Neutrophil (primary cell): Measurements from ENCODE around the gene SETD5.
A peak's percentile ranks its signal among the peaks of the same experiment; 100 is the strongest.

Experiments
- H3K27ac ChIP-seq: fragments of 200-600 bp; sonication (generic); 2 replicates; pipeline ENCODE4 v1.5.1; 2016; ENCODE audit warnings: mild to moderate bottlenecking, moderate library complexity
- H3K27me3 ChIP-seq: fragments of 200-600 bp; sonication (generic); 2 replicates; pipeline ENCODE4 v1.6.0; 2016; ENCODE audit warnings: mild to moderate bottlenecking
- H3K36me3 ChIP-seq: fragments of 200-600 bp; sonication (generic); 2 replicates; pipeline ENCODE4 v1.5.1; 2017
- H3K4me1 ChIP-seq, 2 experiments: fragments of 200-600 bp in 1 of 2; sonication (generic) in 1 of 2; 1 replicate in 1 of 2; 2 replicates in 1 of 2; pipeline versions ENCODE4 v1.5.1 to v1.6.1; 2013 to 2016; ENCODE audit warnings: low read depth in 1 of 2, low read length in 1 of 2, mild to moderate bottlenecking in 1 of 2, moderate library complexity in 1 of 2; ENCODE audit not compliant: control insufficient read depth in 1 of 2, insufficient read depth in 1 of 2
- H3K4me3 ChIP-seq, 2 experiments: fragments of 200-600 bp in 1 of 2; sonication (generic) in 1 of 2; 1 replicate in 1 of 2; 2 replicates in 1 of 2; pipeline ENCODE4 v1.5.1; 2013 to 2016; ENCODE audit warnings: low read depth in 1 of 2, low read length in 1 of 2, mild to moderate bottlenecking in 1 of 2, moderate library complexity in 1 of 2
- H3K9me3 ChIP-seq: fragments of 200-600 bp; sonication (generic); 2 replicates; pipeline ENCODE4 v1.5.1; 2016
- CTCF ChIP-seq: fragments of 200-600 bp; sonication (generic); IDR thresholded peaks from 2 replicates; pipeline ENCODE4 v1.5.1; 2016; ENCODE audit warnings: antibody characterized with exemption

Gene SETD5

GRCh38 chr3:9397332-9397905, at the start of gene SETD5:
TSS of gene SETD5 (plus strand) at chr3:9397615. CDS start at chr3:9428939, 31,324 bp downstream.
- peaks cover 74 to 76% of the 10 kb centered on the region in 2 experiments for H3K4me1 ChIP-seq
- TF ChIP-seq CTCF, result peak; percentile 43
- no peaks in the 10 kb centered on the region for H3K36me3 ChIP-seq
- no peaks in the 10 kb centered on the region for H3K9me3 ChIP-seq
- peak within 1 kb of the TSS; percentile 99 for H3K27ac ChIP-seq
- H3K4me3 ChIP-seq, result peak within 1 kb of the TSS; percentile 87 to 93
- no peaks in the 10 kb centered on the region for H3K27me3 ChIP-seq

- Histone ChIP-seq H3K27ac (no peak overlapping the region), H3K4me3 (no peak overlapping the region), H3K4me1 (peaks cover under 1% of the 10 kb centered on the region in 2 experiments), H3K9me3 (no peaks in the 10 kb centered on the region), H3K27me3 (no peaks in the 10 kb centered on the region), H3K36me3 (no peaks in the 10 kb centered on the region)
- TF ChIP-seq CTCF, result no peak
Measured at GRCh38 chr3:9347887-9348286, 49.5 kb upstream of the SETD5 start.

GRCh38 chr3:9349321-9350117, 47.9 kb upstream of the SETD5 start:
- Histone ChIP-seq H3K4me3 (no peak overlapping the region), H3K36me3 (no peaks in the 10 kb centered on the region), H3K4me1 (peaks cover 12 to 17% of the 10 kb centered on the region in 2 experiments), H3K27ac (no peak overlapping the region), H3K9me3 (no peaks in the 10 kb centered on the region), H3K27me3 (no peaks in the 10 kb centered on the region)
- no peak for TF ChIP-seq CTCF

GRCh38 chr3:9351709-9352126, 45.7 kb upstream of the SETD5 start:
- H3K27me3 ChIP-seq, result no peaks in the 10 kb centered on the region
- H3K36me3 ChIP-seq, result no peaks in the 10 kb centered on the region
- H3K4me3 ChIP-seq, result no peak overlapping the region
- no peak for TF ChIP-seq CTCF
- H3K27ac ChIP-seq, result no peak overlapping the region
- no peaks in the 10 kb centered on the region for H3K9me3 ChIP-seq
- H3K4me1 ChIP-seq, result peaks cover 18 to 22% of the 10 kb centered on the region in 2 experiments

- Histone ChIP-seq H3K27me3 (no peaks in the 10 kb centered on the region), H3K4me3 (no peak overlapping the region), H3K36me3 (no peaks in the 10 kb centered on the region), H3K9me3 (no peaks in the 10 kb centered on the region), H3K4me1 (peaks cover 18 to 22% of the 10 kb centered on the region in 2 experiments), H3K27ac (no peak overlapping the region)
- TF ChIP-seq CTCF, result peak; percentile 76
Measured at GRCh38 chr3:9352917-9353752, 44.3 kb upstream of the SETD5 start.
